A673 (cell line): Measurements from ENCODE around the gene NFASC. TPM values are rescaled to one million over a fixed set of nuclear protein-coding genes. Genes with fewer than 3 reads are reported as not detected.

Source experiments
- BruUV-seq: library from RNA; stranded (reverse); fragments of 400-500 nt; replicated peaks from 2 replicates; lab custom pipeline; 2021; lab: Mats Ljungman, UMichigan
- CTCF ChIA-PET: fragments of 300-600 bp; sonication (Branson Sonifier 250); formaldehyde crosslinking; loops from one replicate; lab custom pipeline; 2022; ENCODE audit warnings: antibody characterized with exemption; lab: Charles Lee
- POLR2A ChIA-PET: fragments of 300-600 bp; sonication (Branson Sonifier 250); formaldehyde crosslinking; loops from one replicate; lab custom pipeline; 2022; ENCODE audit warnings: antibody characterized with exemption; ENCODE audit not compliant: low non-redundant PET; lab: Charles Lee
- DNase-seq: peaks from one replicate; pipeline ENCODE4 v3.0.0-alpha.2; 2015; ENCODE audit warnings: low spot score
- H3K27ac ChIP-seq: fragments of 200-600 bp; sonication (generic); 2 replicates; pipeline ENCODE4 v1.5.1; 2016; ENCODE audit warnings: mixed run types, low read depth, mild to moderate bottlenecking, mixed read lengths, antibody characterized with exemption, low read length; ENCODE audit not compliant: poor library complexity, severe bottlenecking
- H3K27me3 ChIP-seq: fragments of 200-600 bp; sonication (generic); replicated peaks from 2 replicates; pipeline ENCODE4 v1.6.1; 2017; ENCODE audit warnings: mixed run types, low read depth, mild to moderate bottlenecking, mixed read lengths, antibody characterized with exemption, low read length; ENCODE audit not compliant: insufficient read depth, poor library complexity
- H3K36me3 ChIP-seq: fragments of 200-600 bp; sonication (generic); 2 replicates; pipeline ENCODE4 v1.6.1; 2016; ENCODE audit warnings: mixed run types, mild to moderate bottlenecking, mixed read lengths, antibody characterized with exemption, low read length; ENCODE audit not compliant: insufficient read depth, poor library complexity, severe bottlenecking
- H3K4me1 ChIP-seq: fragments of 200-600 bp; sonication (generic); 2 replicates; pipeline ENCODE4 v1.6.1; 2017; ENCODE audit warnings: mixed run types, mild to moderate bottlenecking, mixed read lengths, antibody characterized with exemption, low read length; ENCODE audit not compliant: insufficient read depth, poor library complexity, severe bottlenecking
- H3K4me3 ChIP-seq: fragments of 200-600 bp; sonication (generic); 2 replicates; pipeline ENCODE4 v1.5.1; 2016; ENCODE audit warnings: low read depth, mixed run types, mild to moderate bottlenecking, mixed read lengths, low read length; ENCODE audit not compliant: poor library complexity, severe bottlenecking
- H3K9me3 ChIP-seq: fragments of 200-600 bp; sonication (generic); 2 replicates; pipeline ENCODE4 v1.6.1; 2016; ENCODE audit warnings: mixed run types, low read depth, mild to moderate bottlenecking, mixed read lengths, antibody characterized with exemption, low read length; ENCODE audit not compliant: poor library complexity, severe bottlenecking
- CTCF ChIP-seq: fragments of 300-800, 200-600 bp; sonication (generic); conservative IDR thresholded peaks from 2 replicates; pipeline ENCODE4 v1.5.1; 2017; ENCODE audit warnings: low read depth, mild to moderate bottlenecking, antibody characterized with exemption, low read length, moderate library complexity, mixed read lengths
- EZH2 ChIP-seq: fragments of 200-600 bp; sonication (generic); IDR thresholded peaks from 2 replicates; pipeline ENCODE4 v1.6.1; 2017; ENCODE audit warnings: borderline replicate concordance, low read depth, mild to moderate bottlenecking, mixed read lengths, antibody characterized with exemption, low read length; ENCODE audit not compliant: poor library complexity, severe bottlenecking
- intact Hi-C: fragments of 100-400 bp; cut with micrococcal nuclease; formaldehyde crosslinking; loops from one replicate; pipeline ENCODE4 v1.10.0; 2022; ENCODE audit not compliant: unreplicated experiment
- total RNA-seq: library from RNA; stranded (reverse); gene quantifications from 2 replicates; pipeline ENCODE4 v1.2.3, GENCODE V29; 2021

NFASC gene
- total RNA-seq, 1 experiment from 2014 or later: 0.24 TPM

- Histone ChIP-seq H3K27ac (no peak overlapping the region), H3K36me3 (no peaks in the 10 kb centered on the region), H3K4me1 (no peaks in the 10 kb centered on the region), H3K9me3 (no peaks in the 10 kb centered on the region), H3K4me3 (no peak overlapping the region), H3K27me3 (peaks cover 12% of the 10 kb centered on the region)
- TF ChIP-seq CTCF (no peak), EZH2 (no peak)
- ChIA-PET CTCF (no interaction called here), POLR2A (no interaction called here)
- BruUV-seq: no TSS peak
- intact Hi-C loops: no loop called here
- no peak for DNase-seq
These were observed 8.7 kb downstream of the NFASC start for GRCh38 chr1:204879351-204879750.

GRCh38 chr1:204880906-204881305 lies 10.2 kb downstream of the NFASC start:
- no peak overlapping the region for H3K4me3 ChIP-seq
- no peaks in the 10 kb centered on the region for H3K36me3 ChIP-seq
- intact Hi-C loops: no loop called here
- POLR2A ChIA-PET: no interaction called here
- no peaks in the 10 kb centered on the region for H3K4me1 ChIP-seq
- CTCF ChIA-PET: interaction anchor here (1.3 kb wide), 1 partner anchor 74 kb away, joined by 4 read pairs; no protein-coding TSS in a partner anchor
- TF ChIP-seq CTCF (no peak), EZH2 (no peak)
- H3K27me3 ChIP-seq: peaks cover 12% of the 10 kb centered on the region
- no peak overlapping the region for H3K27ac ChIP-seq
- H3K9me3 ChIP-seq: no peaks in the 10 kb centered on the region
- no TSS peak for BruUV-seq
- DNase-seq: no peak

- H3K27ac ChIP-seq: no peak overlapping the region
- ChIA-PET CTCF (no interaction called here), POLR2A (no interaction called here)
- no peak overlapping the region for H3K4me3 ChIP-seq
- no peaks in the 10 kb centered on the region for H3K9me3 ChIP-seq
- no peaks in the 10 kb centered on the region for H3K36me3 ChIP-seq
- DNase-seq: no peak
- peaks cover 17% of the 10 kb centered on the region for H3K27me3 ChIP-seq
- intact Hi-C loops: no loop called here
- no peaks in the 10 kb centered on the region for H3K4me1 ChIP-seq
- BruUV-seq: no TSS peak
- TF ChIP-seq CTCF: no peak
- TF ChIP-seq EZH2: no peak
These were observed 11.8 kb downstream of the NFASC start for GRCh38 chr1:204882479-204882878.
